ENCODE measurements around the gene PHF13.
A peak's percentile ranks its signal among the peaks of the same experiment; 100 is the strongest.

Gene PHF13

DNA sequence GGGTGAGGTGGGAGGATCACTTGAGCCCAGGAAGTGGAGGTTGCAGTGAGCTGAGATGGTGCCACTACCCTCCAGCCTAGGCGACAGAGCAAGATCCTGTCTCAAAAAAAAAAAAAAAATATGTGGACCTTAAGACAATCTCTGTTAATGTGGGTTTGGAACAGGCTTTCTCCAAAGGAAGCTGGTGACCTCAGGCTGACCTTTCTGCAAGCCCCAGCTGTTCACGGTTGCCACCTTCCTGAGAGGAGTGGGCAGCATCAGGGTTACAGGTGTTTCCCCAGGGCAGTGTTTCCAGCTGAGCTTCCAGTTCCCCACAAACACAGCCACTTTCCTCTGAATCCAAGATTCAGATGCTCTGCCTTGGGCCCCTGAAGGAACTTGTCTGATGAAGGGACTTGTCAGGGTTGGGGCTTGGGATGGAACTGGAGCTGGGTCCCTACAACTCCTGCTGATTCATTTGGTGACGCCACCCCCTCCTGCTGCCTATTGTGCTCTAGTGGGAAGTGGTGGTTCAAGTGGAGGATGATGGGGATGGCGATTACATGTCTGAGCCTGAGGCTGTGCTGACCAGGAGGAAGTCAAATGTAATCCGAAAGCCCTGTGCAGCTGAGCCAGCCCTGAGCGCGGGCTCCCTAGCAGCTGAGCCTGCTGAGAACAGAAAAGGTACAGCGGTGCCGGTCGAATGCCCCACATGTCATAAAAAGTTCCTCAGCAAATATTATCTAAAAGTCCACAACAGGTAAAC lies 31.8 kb upstream of the PHF13 start:
- peak; percentile 31 to 50 (median 50) for DNase-seq
- Histone ChIP-seq H3K9me3 (ENCODE audit: control extremely low read depth in 1 of 5, control insufficient read depth in 4 of 5, insufficient read depth in 2 of 5, low read depth in 1 of 5, low read length in 4 of 5) (no peaks in the 10 kb centered on the region), H3K36me3 (ENCODE audit: control insufficient read depth in 4 of 4, insufficient read depth in 4 of 4, low read length in 3 of 4) (peaks cover 0 to 18% (median 3%) of the 10 kb centered on the region in 4 experiments), H3K27ac (ENCODE audit: insufficient read depth in 1 of 2, low read depth in 1 of 2, low read length in 2 of 2, poor library complexity in 1 of 2, severe bottlenecking in 2 of 2) (peak overlapping the region in 1 of 2 experiments; percentile 94), H3K27me3 (replicated peaks in 2 of 5; ENCODE audit: control insufficient read depth in 4 of 5, insufficient read depth in 5 of 5, low read length in 4 of 5) (no peaks in the 10 kb centered on the region), H3K4me1 (ENCODE audit: control extremely low read depth in 1 of 4, control insufficient read depth in 4 of 4, insufficient read depth in 4 of 4, low read length in 3 of 4) (peaks cover 4 to 44% (median 39%) of the 10 kb centered on the region in 4 experiments), H3K4me3 (ENCODE audit: control insufficient read depth in 1 of 7, extremely low read depth in 1 of 7, insufficient read depth in 4 of 7, low read depth in 2 of 7, low read length in 6 of 7) (peak overlapping the region in 4 of 7 experiments; percentile 20 to 84 (median 66))
- POLR2A ChIA-PET, result interaction anchor here (0.6 to 1.3 kb wide), 3 partner anchors 18 to 26 kb away, joined by 3 to 8 read pairs (median 4); no protein-coding TSS in a partner anchor
- CTCF ChIA-PET, result interaction anchor here (0.8 to 2.6 kb wide), 7 partner anchors 10 to 50 kb away, joined by 3 to 12 read pairs (median 4); no protein-coding TSS in a partner anchor
- WGBS (ENCODE audit: insufficient coverage), result 5% methylated on average over 6 of the region's 10 CpGs

GRCh38 chr1:6582370-6582769 lies 31.2 kb upstream of the PHF13 start:
- no CpG with 5 or more reads among the region's 1 CpG for WGBS (ENCODE audit: insufficient coverage)
- H3K27ac ChIP-seq (ENCODE audit: insufficient read depth in 1 of 2, low read depth in 1 of 2, low read length in 2 of 2, poor library complexity in 1 of 2, severe bottlenecking in 2 of 2), result peak overlapping the region in 1 of 2 experiments; percentile 35
- ChIA-PET CTCF (interaction anchor here (1.0 to 1.3 kb wide), 4 partner anchors 9 to 52 kb away, joined by 3 to 7 read pairs (median 4); no protein-coding TSS in a partner anchor), POLR2A (interaction anchor here (1.2 to 1.3 kb wide), 2 partner anchors 18 to 19 kb away, joined by 4 to 8 read pairs; no protein-coding TSS in a partner anchor)
- peaks cover 4 to 50% (median 45%) of the 10 kb centered on the region in 4 experiments for H3K4me1 ChIP-seq (ENCODE audit: control extremely low read depth in 1 of 4, control insufficient read depth in 4 of 4, insufficient read depth in 4 of 4, low read length in 3 of 4)
- peaks cover 0 to 24% (median 6%) of the 10 kb centered on the region in 4 experiments for H3K36me3 ChIP-seq (ENCODE audit: control insufficient read depth in 4 of 4, insufficient read depth in 4 of 4, low read length in 3 of 4)
- no peaks in the 10 kb centered on the region for H3K9me3 ChIP-seq (ENCODE audit: control extremely low read depth in 1 of 5, control insufficient read depth in 4 of 5, insufficient read depth in 2 of 5, low read depth in 1 of 5, low read length in 4 of 5)
- DNase-seq, result no peak
- H3K4me3 ChIP-seq (ENCODE audit: control insufficient read depth in 1 of 7, extremely low read depth in 1 of 7, insufficient read depth in 4 of 7, low read depth in 2 of 7, low read length in 6 of 7), result peak overlapping the region in 3 of 7 experiments; percentile 1 to 61 (median 39)
- no peaks in the 10 kb centered on the region for H3K27me3 ChIP-seq (replicated peaks in 2 of 5; ENCODE audit: control insufficient read depth in 4 of 5, insufficient read depth in 5 of 5, low read length in 4 of 5)

GRCh38 chr1:6584126-6585080 lies 29.1 kb upstream of the PHF13 start:
- peaks cover 4 to 67% (median 57%) of the 10 kb centered on the region in 4 experiments for H3K4me1 ChIP-seq (ENCODE audit: control extremely low read depth in 1 of 4, control insufficient read depth in 4 of 4, insufficient read depth in 4 of 4, low read length in 3 of 4)
- POLR2A ChIA-PET, result no interaction called here
- no peaks in the 10 kb centered on the region for H3K27me3 ChIP-seq (replicated peaks in 2 of 5; ENCODE audit: control insufficient read depth in 4 of 5, insufficient read depth in 5 of 5, low read length in 4 of 5)
- CTCF ChIA-PET, result interaction anchor here (1.4 kb wide), 1 partner anchor 16 kb away, joined by 5 read pairs; no protein-coding TSS in a partner anchor
- WGBS (ENCODE audit: insufficient coverage), result 87% methylated on average over 18 of the region's 21 CpGs
- H3K4me3 ChIP-seq (ENCODE audit: control insufficient read depth in 1 of 7, extremely low read depth in 1 of 7, insufficient read depth in 4 of 7, low read depth in 2 of 7, low read length in 6 of 7), result no peak overlapping the region
- H3K9me3 ChIP-seq (ENCODE audit: control extremely low read depth in 1 of 5, control insufficient read depth in 4 of 5, insufficient read depth in 2 of 5, low read depth in 1 of 5, low read length in 4 of 5), result no peaks in the 10 kb centered on the region
- DNase-seq, result peak in 2 of 3 donors; percentile 44 to 45
- H3K27ac ChIP-seq (ENCODE audit: insufficient read depth in 1 of 2, low read depth in 1 of 2, low read length in 2 of 2, poor library complexity in 1 of 2, severe bottlenecking in 2 of 2), result no peak overlapping the region
- peaks cover 0 to 44% (median 18%) of the 10 kb centered on the region in 4 experiments for H3K36me3 ChIP-seq (ENCODE audit: control insufficient read depth in 4 of 4, insufficient read depth in 4 of 4, low read length in 3 of 4)

DNA sequence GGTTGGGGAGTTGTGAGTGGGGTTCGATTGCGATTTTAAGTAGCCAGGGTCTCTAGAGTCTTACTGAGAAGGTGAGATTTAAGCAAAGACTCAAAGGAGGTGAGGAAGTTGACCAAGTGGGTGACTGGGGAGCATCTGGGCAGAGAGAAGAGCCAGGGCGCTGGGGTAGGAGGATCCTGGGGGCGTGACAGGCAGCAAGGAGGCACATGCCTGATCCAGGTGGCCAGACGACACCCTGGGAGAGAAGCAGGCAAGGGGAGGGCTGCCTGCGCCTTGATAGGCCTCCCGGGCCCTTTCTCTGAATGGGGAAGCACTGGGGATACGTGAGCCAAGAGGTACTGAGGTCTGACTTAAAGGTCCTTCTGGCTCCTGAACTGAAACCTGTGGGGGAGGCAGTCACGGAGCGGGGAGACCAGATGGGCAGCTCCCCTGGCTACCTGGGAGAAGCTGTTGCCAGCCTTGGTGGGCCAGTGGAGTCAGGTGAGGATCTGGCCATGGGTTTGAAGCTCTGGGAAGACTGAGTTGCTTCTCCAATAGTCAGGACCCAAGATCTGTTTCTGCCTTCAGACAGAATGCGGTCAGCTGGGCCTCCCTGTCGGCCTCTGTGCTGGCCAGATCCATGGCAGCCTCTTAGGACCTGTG lies 28.3 kb upstream of the PHF13 start:
- Histone ChIP-seq H3K4me1 (ENCODE audit: control extremely low read depth in 1 of 4, control insufficient read depth in 4 of 4, insufficient read depth in 4 of 4, low read length in 3 of 4) (peaks cover 4 to 71% (median 63%) of the 10 kb centered on the region in 4 experiments), H3K27ac (ENCODE audit: insufficient read depth in 1 of 2, low read depth in 1 of 2, low read length in 2 of 2, poor library complexity in 1 of 2, severe bottlenecking in 2 of 2) (no peak overlapping the region), H3K9me3 (ENCODE audit: control extremely low read depth in 1 of 5, control insufficient read depth in 4 of 5, insufficient read depth in 2 of 5, low read depth in 1 of 5, low read length in 4 of 5) (no peaks in the 10 kb centered on the region), H3K27me3 (replicated peaks in 2 of 5; ENCODE audit: control insufficient read depth in 4 of 5, insufficient read depth in 5 of 5, low read length in 4 of 5) (no peaks in the 10 kb centered on the region), H3K36me3 (ENCODE audit: control insufficient read depth in 4 of 4, insufficient read depth in 4 of 4, low read length in 3 of 4) (peaks cover 0 to 52% (median 23%) of the 10 kb centered on the region in 4 experiments), H3K4me3 (ENCODE audit: control insufficient read depth in 1 of 7, extremely low read depth in 1 of 7, insufficient read depth in 4 of 7, low read depth in 2 of 7, low read length in 6 of 7) (no peak overlapping the region)
- CTCF ChIA-PET, result no interaction called here
- DNase-seq, result no peak
- WGBS (ENCODE audit: insufficient coverage), result 97% methylated on average over 12 of the region's 12 CpGs
- POLR2A ChIA-PET, result no interaction called here

- no peak for DNase-seq
- Histone ChIP-seq H3K36me3 (ENCODE audit: control insufficient read depth in 4 of 4, insufficient read depth in 4 of 4, low read length in 3 of 4) (peaks cover 0 to 59% (median 25%) of the 10 kb centered on the region in 4 experiments), H3K27me3 (replicated peaks in 2 of 5; ENCODE audit: control insufficient read depth in 4 of 5, insufficient read depth in 5 of 5, low read length in 4 of 5) (no peaks in the 10 kb centered on the region), H3K4me1 (ENCODE audit: control extremely low read depth in 1 of 4, control insufficient read depth in 4 of 4, insufficient read depth in 4 of 4, low read length in 3 of 4) (peaks cover 8 to 71% (median 63%) of the 10 kb centered on the region in 4 experiments), H3K9me3 (ENCODE audit: control extremely low read depth in 1 of 5, control insufficient read depth in 4 of 5, insufficient read depth in 2 of 5, low read depth in 1 of 5, low read length in 4 of 5) (no peaks in the 10 kb centered on the region), H3K4me3 (ENCODE audit: control insufficient read depth in 1 of 7, extremely low read depth in 1 of 7, insufficient read depth in 4 of 7, low read depth in 2 of 7, low read length in 6 of 7) (no peak overlapping the region), H3K27ac (ENCODE audit: insufficient read depth in 1 of 2, low read depth in 1 of 2, low read length in 2 of 2, poor library complexity in 1 of 2, severe bottlenecking in 2 of 2) (no peak overlapping the region)
- ChIA-PET CTCF (no interaction called here), POLR2A (no interaction called here)
- WGBS (ENCODE audit: insufficient coverage), result 100% methylated on average over 5 of the region's 7 CpGs
Measured at GRCh38 chr1:6585841-6586240, 27.7 kb upstream of the PHF13 start.

- H3K27me3 ChIP-seq (replicated peaks in 2 of 5; ENCODE audit: control insufficient read depth in 4 of 5, insufficient read depth in 5 of 5, low read length in 4 of 5), result no peaks in the 10 kb centered on the region
- DNase-seq, result no peak
- 97% methylated on average over 9 of the region's 11 CpGs for WGBS (ENCODE audit: insufficient coverage)
- H3K9me3 ChIP-seq (ENCODE audit: control extremely low read depth in 1 of 5, control insufficient read depth in 4 of 5, insufficient read depth in 2 of 5, low read depth in 1 of 5, low read length in 4 of 5), result no peaks in the 10 kb centered on the region
- peaks cover 0 to 60% (median 25%) of the 10 kb centered on the region in 4 experiments for H3K36me3 ChIP-seq (ENCODE audit: control insufficient read depth in 4 of 4, insufficient read depth in 4 of 4, low read length in 3 of 4)
- no peak overlapping the region for H3K27ac ChIP-seq (ENCODE audit: insufficient read depth in 1 of 2, low read depth in 1 of 2, low read length in 2 of 2, poor library complexity in 1 of 2, severe bottlenecking in 2 of 2)
- CTCF ChIA-PET, result no interaction called here
- no peak overlapping the region for H3K4me3 ChIP-seq (ENCODE audit: control insufficient read depth in 1 of 7, extremely low read depth in 1 of 7, insufficient read depth in 4 of 7, low read depth in 2 of 7, low read length in 6 of 7)
- H3K4me1 ChIP-seq (ENCODE audit: control extremely low read depth in 1 of 4, control insufficient read depth in 4 of 4, insufficient read depth in 4 of 4, low read length in 3 of 4), result peaks cover 8 to 71% (median 63%) of the 10 kb centered on the region in 4 experiments
- POLR2A ChIA-PET, result no interaction called here
Measured at GRCh38 chr1:6586404-6586816, 27.1 kb upstream of the PHF13 start.
